ENCODE results near the gene ROBO4.

GRCh38 chr11:124943741-124944140 lies 46.1 kb upstream of the ROBO4 start:
- no peak for TF ChIP-seq BRF1 (IDR thresholded peaks at IDR 0.05; ENCODE audit: borderline replicate concordance, extremely low read depth, insufficient read length)
- no peak for TF ChIP-seq GTF2F1 (IDR thresholded peaks at IDR 0.05; ENCODE audit: low read depth, low read length)
- TF ChIP-seq BHLHE40 (IDR thresholded peaks at IDR 0.05; ENCODE audit: low read length) = no peak
- TF ChIP-seq CTCF (IDR thresholded peaks at IDR 0.05 in 2 of 3, conservative IDR thresholded peaks at IDR 0.05 in 1 of 3; ENCODE audit: insufficient read depth in 2 of 3, low read depth in 1 of 3, low read length in 3 of 3) = no peak

Data from K562 (cell line).